Measurements from ENCODE around the gene PTPRB. TPM values are rescaled to one million over a fixed set of nuclear protein-coding genes. Genes with fewer than 3 reads are reported as not detected.

PTPRB gene
- total and polyA plus RNA-seq, 12 donors, result 13.6 to 49.0 (median 36.8) TPM

GRCh38 chr12:70660002-70660604 lies 22.9 kb upstream of the PTPRB start:
- H3K36me3 ChIP-seq, result peaks cover 0 to 14% (median 0%) of the 10 kb centered on the region in 9 donors
- intact Hi-C loops (cut with DNase I), result loop anchor here in 3 of 10 donors (10.0 kb wide), 2 partner anchors 45 to 55 kb away; no protein-coding TSS in a partner anchor
- peaks cover 0 to 32% (median 14%) of the 10 kb centered on the region in 9 donors for H3K4me1 ChIP-seq
- 98 to 99% methylated on average over 5 of the region's 5 CpGs for WGBS, 2 donors
- H3K27ac ChIP-seq, result peak overlapping the region in 4 of 10 donors; percentile 6 to 62 (median 51)
- TF ChIP-seq CTCF (IDR thresholded peaks at IDR 0.05), result no peak
- H3K9me3 ChIP-seq, result no peaks in the 10 kb centered on the region
- no peaks in the 10 kb centered on the region for H3K27me3 ChIP-seq
- H3K4me3 ChIP-seq, result no peak overlapping the region
- DNase-seq, result no peak
- ATAC-seq, result no peak

GRCh38 chr12:70659077-70659606 lies 21.9 kb upstream of the PTPRB start:
- 94 to 96% methylated on average over 6 of the region's 6 CpGs for WGBS, 2 donors
- H3K4me1 ChIP-seq, result peaks cover 0 to 28% (median 14%) of the 10 kb centered on the region in 9 donors
- no peak overlapping the region for H3K4me3 ChIP-seq
- H3K27ac ChIP-seq, result no peak overlapping the region
- DNase-seq, result no peak
- no peak for ATAC-seq
- no peak for TF ChIP-seq CTCF (IDR thresholded peaks at IDR 0.05)
- no peaks in the 10 kb centered on the region for H3K27me3 ChIP-seq
- H3K36me3 ChIP-seq, result peaks cover 0 to 15% (median 0%) of the 10 kb centered on the region in 9 donors
- no peaks in the 10 kb centered on the region for H3K9me3 ChIP-seq
- intact Hi-C loops (cut with DNase I), result no loop called here

- no peak overlapping the region for H3K4me3 ChIP-seq
- DNase-seq (no peak), ATAC-seq (no peak)
- no peak overlapping the region for H3K27ac ChIP-seq
- H3K4me1 ChIP-seq, result peaks cover 0 to 32% (median 14%) of the 10 kb centered on the region in 9 donors
- intact Hi-C loops (cut with DNase I), result no loop called here
- H3K9me3 ChIP-seq, result no peaks in the 10 kb centered on the region
- H3K27me3 ChIP-seq, result no peaks in the 10 kb centered on the region
- H3K36me3 ChIP-seq, result peaks cover 0 to 15% (median 0%) of the 10 kb centered on the region in 9 donors
- TF ChIP-seq CTCF (IDR thresholded peaks at IDR 0.05), result no peak
- WGBS, 2 donors, result 67 to 80% methylated on average over 4 of the region's 4 CpGs
Measured at GRCh38 chr12:70657616-70658286, 20.5 kb upstream of the PTPRB start.

- no peaks in the 10 kb centered on the region for H3K27me3 ChIP-seq
- DNase-seq (no peak), ATAC-seq (no peak)
- H3K36me3 ChIP-seq, result peaks cover 0 to 15% (median 0%) of the 10 kb centered on the region in 9 donors
- H3K4me3 ChIP-seq, result no peak overlapping the region
- TF ChIP-seq CTCF (IDR thresholded peaks at IDR 0.05), result no peak
- H3K4me1 ChIP-seq, result peaks cover 0 to 29% (median 19%) of the 10 kb centered on the region in 9 donors
- 77 to 86% methylated on average over 1 of the region's 1 CpG for WGBS, 2 donors
- no peaks in the 10 kb centered on the region for H3K9me3 ChIP-seq
- intact Hi-C loops (cut with DNase I), result no loop called here
- H3K27ac ChIP-seq, result no peak overlapping the region
Measured at GRCh38 chr12:70652451-70652850, 15.2 kb upstream of the PTPRB start.
